Gastroesophageal sphincter (tissue), 4 donors: ENCODE results near the gene CRY2. TPM values are rescaled to one million over a fixed set of nuclear protein-coding genes. Genes with fewer than 3 reads are reported as not detected.

ENCODE experiments used
- ATAC-seq: fragments of 150-250 bp; one replicate; pipeline ENCODE4 v1.9.1; 2016; ENCODE audit warnings: mild to moderate bottlenecking, moderate library complexity
- H3K27ac ChIP-seq, 4 donors: fragments of 200-600 bp; sonication (generic) in 3 of 4; 1 replicate in 3 of 4; 2 replicates in 1 of 4; pipeline ENCODE4 v1.5.1; 2016 to 2019
- H3K27me3 ChIP-seq: fragments of 200-600 bp; sonication (generic); one replicate; pipeline ENCODE4 v1.5.1; 2019
- H3K36me3 ChIP-seq, 2 donors: fragments of 200-600 bp; sonication (generic); one replicate each; pipeline ENCODE4 v1.5.1; 2019; ENCODE audit warnings: control low read depth in 1 of 2
- H3K4me1 ChIP-seq, 3 donors: fragments of 200-600 bp; sonication (generic); 1 replicate in 2 of 3; 2 replicates in 1 of 3; pipeline ENCODE4 v1.5.1; 2016 to 2019; ENCODE audit warnings: control low read depth in 2 of 3
- H3K4me3 ChIP-seq, 2 donors: fragments of 200-600 bp; sonication (generic); one replicate each; pipeline ENCODE4 v1.5.1; 2019; ENCODE audit warnings: mild to moderate bottlenecking in 1 of 2, moderate library complexity in 1 of 2
- H3K9me3 ChIP-seq, 3 donors: fragments of 200-600 bp; sonication (generic); one replicate each; pipeline ENCODE4 v1.5.1; 2017 to 2019; ENCODE audit warnings: control low read depth in 2 of 3
- CTCF ChIP-seq, 4 experiments: fragments of 200-600 bp in 2 of 4; fragments of 450-650 bp in 2 of 4; sonication (generic) in 1 of 4; IDR thresholded peaks; one replicate each; pipeline ENCODE4 v1.5.1; 2017 to 2019; ENCODE audit warnings: antibody characterized with exemption in 4 of 4, mild to moderate bottlenecking in 2 of 4, moderate library complexity in 2 of 4
- EP300 ChIP-seq: sonication (generic); formaldehyde crosslinking; IDR thresholded peaks from one replicate; pipeline ENCODE4 v1.6.1; 2017; ENCODE audit warnings: antibody characterized with exemption, mild to moderate bottlenecking
- POLR2A ChIP-seq, 2 donors: fragments of 450-650 bp; IDR thresholded peaks; one replicate each; pipeline ENCODE4 v1.6.1; 2017; ENCODE audit warnings: antibody characterized with exemption in 2 of 2, mild to moderate bottlenecking in 2 of 2, moderate library complexity in 1 of 2
- POLR2AphosphoS5 ChIP-seq: sonication (generic); formaldehyde crosslinking; IDR thresholded peaks from one replicate; pipeline ENCODE4 v1.6.1; 2017; ENCODE audit warnings: antibody characterized with exemption
- WGBS, 2 donors: methylation state at CpG; one replicate each; pipeline ENCODE4 v1.1.5; 2018; ENCODE audit warnings: low coverage in 1 of 2; 5-methylcytosine and 5-hydroxymethylcytosine counted together
- total RNA-seq, 4 donors: library from RNA; depleted of rRNA; stranded (reverse); fragments of >200 nt; gene quantifications; one replicate each; pipeline ENCODE4 v1.1.0, GENCODE V29; 2016

The CRY2 gene
- total RNA-seq, 4 donors from 2014 or later = 38.8 to 82.0 (median 47.7) TPM

GRCh38 chr11:45895553-45896259, 48.4 kb downstream of the CRY2 start:
- no peak for TF ChIP-seq POLR2A (IDR thresholded peaks at IDR 0.05)
- no peak for TF ChIP-seq CTCF (IDR thresholded peaks at IDR 0.05)
- no peak for TF ChIP-seq EP300
- no peak for TF ChIP-seq POLR2AphosphoS5

GRCh38 chr11:45896422-45896984, 49.2 kb downstream of the CRY2 start:
- WGBS, 2 donors = no CpG with 5 or more reads among the region's 19 CpGs
- no peak overlapping the region for H3K4me3 ChIP-seq
- H3K27ac ChIP-seq = no peak overlapping the region

More at GRCh38 chr11:45895553-45896259, 48.4 kb downstream of the CRY2 start:
- Histone ChIP-seq H3K4me3 (no peak overlapping the region), H3K27me3 (peaks cover 27% of the 10 kb centered on the region), H3K27ac (no peak overlapping the region), H3K9me3 (no peaks in the 10 kb centered on the region), H3K4me1 (peaks cover 0 to 21% (median 7%) of the 10 kb centered on the region in 3 donors), H3K36me3 (no peaks in the 10 kb centered on the region)
- 80% methylated on average over 1 of the region's 8 CpGs; no CpG with 5 or more reads in 1 of the 2 donors for WGBS, 2 donors
- no peak for ATAC-seq

GRCh38 chr11:45897556-45897955, 50.3 kb downstream of the CRY2 start:
- Histone ChIP-seq H3K4me1 (peaks cover 0 to 28% (median 15%) of the 10 kb centered on the region in 3 donors), H3K27me3 (peaks cover 27% of the 10 kb centered on the region), H3K4me3 (no peak overlapping the region), H3K9me3 (no peaks in the 10 kb centered on the region), H3K36me3 (peaks cover 0 to 7% of the 10 kb centered on the region in 2 donors), H3K27ac (no peak overlapping the region)
- no CpG with 5 or more reads among the region's 6 CpGs for WGBS, 2 donors
- no peak for ATAC-seq
- TF ChIP-seq EP300 (no peak), POLR2AphosphoS5 (no peak), CTCF (IDR thresholded peaks at IDR 0.05) (no peak), POLR2A (IDR thresholded peaks at IDR 0.05) (no peak)

More at GRCh38 chr11:45896422-45896984, 49.2 kb downstream of the CRY2 start:
- H3K36me3 ChIP-seq = no peaks in the 10 kb centered on the region
- H3K27me3 ChIP-seq = peaks cover 27% of the 10 kb centered on the region
- no peaks in the 10 kb centered on the region for H3K9me3 ChIP-seq
- no peak for TF ChIP-seq EP300
- no peak for TF ChIP-seq POLR2AphosphoS5
- no peak for TF ChIP-seq CTCF (IDR thresholded peaks at IDR 0.05)
- no peak for TF ChIP-seq POLR2A (IDR thresholded peaks at IDR 0.05)
- no peak for ATAC-seq
- H3K4me1 ChIP-seq = peaks cover 0 to 28% (median 15%) of the 10 kb centered on the region in 3 donors

- TF ChIP-seq POLR2AphosphoS5 = no peak
- no peak for TF ChIP-seq CTCF (IDR thresholded peaks at IDR 0.05)
- H3K4me1 ChIP-seq = peaks cover 0 to 28% (median 15%) of the 10 kb centered on the region in 3 donors
- peak overlapping the region in 3 of 4 donors; percentile 64 to 78 (median 77) for H3K27ac ChIP-seq
Measured at GRCh38 chr11:45899086-45899447, 51.8 kb downstream of the CRY2 start.

More at GRCh38 chr11:45899086-45899447, 51.8 kb downstream of the CRY2 start:
- Histone ChIP-seq H3K4me3 (peak overlapping the region in 1 of 2 donors; percentile 72), H3K9me3 (no peaks in the 10 kb centered on the region), H3K27me3 (peaks cover 22% of the 10 kb centered on the region), H3K36me3 (peaks cover 0 to 22% of the 10 kb centered on the region in 2 donors)
- no peak for ATAC-seq
- no CpG with 5 or more reads among the region's 3 CpGs for WGBS, 2 donors
